Measurements from ENCODE around the gene NPFF. TPM values are rescaled to one million over a fixed set of nuclear protein-coding genes. Genes with fewer than 3 reads are reported as not detected.
A peak's percentile ranks its signal among the peaks of the same experiment; 100 is the strongest.

The NPFF gene
- polyA plus RNA-seq, 3 donors = 0.70 to 1.1 (median 0.93) TPM

- no peak for DNase-seq
Measured at GRCh38 chr12:53514628-53515290, 7.5 kb upstream of the NPFF start.

- DNase-seq = no peak
Measured at GRCh38 chr12:53513712-53514410, 6.6 kb upstream of the NPFF start.

- no peak for DNase-seq
Measured at GRCh38 chr12:53510181-53510812, 3.0 kb upstream of the NPFF start.

GRCh38 chr12:53508534-53509170 is 1.4 kb upstream of the NPFF start:
- DNase-seq = peak; percentile 84

GRCh38 chr12:53507603-53507885 is 260 bp upstream of the NPFF start:
- DNase-seq = no peak

- DNase-seq = no peak
Measured at GRCh38 chr12:53506450-53506785, 866 bp downstream of the NPFF start.

GRCh38 chr12:53505555-53506449 is 1.5 kb downstream of the NPFF start:
- no peak for DNase-seq

- no peak for DNase-seq
Measured at GRCh38 chr12:53505086-53505485, 2.2 kb downstream of the NPFF start.

GRCh38 chr12:53504004-53504920 is 3.0 kb downstream of the NPFF start:
- DNase-seq = no peak

GRCh38 chr12:53502983-53503728 is 4.1 kb downstream of the NPFF start:
- DNase-seq = no peak

- DNase-seq = no peak
Measured at GRCh38 chr12:53502331-53502730, 5.0 kb downstream of the NPFF start.

GRCh38 chr12:53501615-53502181 is 5.6 kb downstream of the NPFF start:
- DNase-seq = no peak

- peak; percentile 100 for DNase-seq
Measured at GRCh38 chr12:53500776-53501614, 6.3 kb downstream of the NPFF start, which contains the start of gene TARBP2. Gene TARBP2 (plus strand): TSS chr12:53501283. CDS start chr12:53501409, 126 bp downstream.

GRCh38 chr12:53500142-53500775 is 7.0 kb downstream of the NPFF start:
- no peak for DNase-seq

- no peak for DNase-seq
Measured at GRCh38 chr12:53499266-53500141, 7.8 kb downstream of the NPFF start, which contains the start of gene MAP3K12. Gene MAP3K12 (minus strand): TSS chr12:53499458. CDS start chr12:53487391, 12,067 bp downstream.

- no peak for DNase-seq
Measured at GRCh38 chr12:53498235-53498630, 9.1 kb downstream of the NPFF start.

- no peak for DNase-seq
Measured at GRCh38 chr12:53497461-53497860, 9.8 kb downstream of the NPFF start.
